Dermis microvascular lymphatic vessel endothelial cell (primary cell): ENCODE data around the gene CPT1B. TPM values are rescaled to one million over a fixed set of nuclear protein-coding genes. Genes with fewer than 3 reads are reported as not detected.
"Not testable (repeated sequence)": the region's sequence is repeated elsewhere in the genome, so short reads cannot be mapped to it uniquely, and the experiment has no call there.

Source experiments
- DNase-seq, 2 donors: peaks; one replicate each; pipeline versions ENCODE4 v3.0.0 to v3.0.0-alpha.2; 2010; ENCODE audit warnings: low read depth in 2 of 2
- total RNA-seq: library from RNA; depleted of rRNA; stranded (reverse); fragments of >200 nt; gene quantifications from 2 replicates; pipeline ENCODE4 v1.2.1, GENCODE V29; 2014

CPT1B gene
- total RNA-seq, 1 donor from 2014 or later: 0.77 TPM

GRCh38 chr22:50547263-50547985 lies 30.8 kb downstream of the CPT1B start:
- DNase-seq: no peak

- no peak for DNase-seq
Observed at GRCh38 chr22:50546326-50547262, 31.6 kb downstream of the CPT1B start.

- DNase-seq: no peak
Observed at GRCh38 chr22:50545522-50546325, 32.5 kb downstream of the CPT1B start, which contains the start of gene KLHDC7B. KLHDC7B (plus strand) TSS chr22:50545899; CDS start chr22:50546244, 345 bp downstream.

- no peak for DNase-seq
Observed at GRCh38 chr22:50544746-50545253, 33.4 kb downstream of the CPT1B start.

GRCh38 chr22:50544078-50544745 lies 34.0 kb downstream of the CPT1B start:
- DNase-seq: peak in 1 of 2 donors; percentile 72

GRCh38 chr22:50542416-50542927 lies 35.8 kb downstream of the CPT1B start:
- no peak for DNase-seq

GRCh38 chr22:50541667-50542026 lies 36.6 kb downstream of the CPT1B start:
- not testable (repeated sequence) for DNase-seq

- DNase-seq: no peak
Observed at GRCh38 chr22:50540381-50540780, 37.8 kb downstream of the CPT1B start.

GRCh38 chr22:50537765-50538164 lies 40.5 kb downstream of the CPT1B start:
- DNase-seq: no peak

- DNase-seq: no peak
Observed at GRCh38 chr22:50536226-50536625, 42.0 kb downstream of the CPT1B start.

GRCh38 chr22:50535113-50535512 lies 43.1 kb downstream of the CPT1B start:
- DNase-seq: no peak

- DNase-seq: not testable (repeated sequence)
Observed at GRCh38 chr22:50533856-50534711, 44.1 kb downstream of the CPT1B start.

GRCh38 chr22:50532824-50533796 lies 45.1 kb downstream of the CPT1B start:
- no peak for DNase-seq

GRCh38 chr22:50531962-50532674 lies 46.1 kb downstream of the CPT1B start:
- peak; percentile 64 to 76 for DNase-seq

- DNase-seq: no peak
Observed at GRCh38 chr22:50531546-50531961, 46.7 kb downstream of the CPT1B start.

- peak in 1 of 2 donors; percentile 54 for DNase-seq
Observed at GRCh38 chr22:50530877-50531545, 47.2 kb downstream of the CPT1B start.

- no peak for DNase-seq
Observed at GRCh38 chr22:50530580-50530876, 47.7 kb downstream of the CPT1B start.
